Right renal pelvis (tissue), 4 donors: ENCODE measurements around the gene SIRT7. TPM values are rescaled to one million over a fixed set of nuclear protein-coding genes. Genes with fewer than 3 reads are reported as not detected.

ENCODE experiments used
- DNase-seq, 4 donors: peaks; one replicate each; pipeline ENCODE4 v3.0.0-alpha.2; 2013; ENCODE audit warnings: low read depth in 4 of 4, low spot score in 3 of 4, missing footprints in 1 of 4
- polyA plus RNA-seq, 4 donors: library from polyadenylated mRNA; unstranded; fragments of 120-200 nt; gene quantifications; one replicate each; pipeline ENCODE4 v1.2.1, GENCODE V29; 2013; ENCODE audit not compliant: insufficient read length in 4 of 4

The SIRT7 gene
- polyA plus RNA-seq, 4 donors = 11.4 to 15.0 (median 13.1) TPM

DNA sequence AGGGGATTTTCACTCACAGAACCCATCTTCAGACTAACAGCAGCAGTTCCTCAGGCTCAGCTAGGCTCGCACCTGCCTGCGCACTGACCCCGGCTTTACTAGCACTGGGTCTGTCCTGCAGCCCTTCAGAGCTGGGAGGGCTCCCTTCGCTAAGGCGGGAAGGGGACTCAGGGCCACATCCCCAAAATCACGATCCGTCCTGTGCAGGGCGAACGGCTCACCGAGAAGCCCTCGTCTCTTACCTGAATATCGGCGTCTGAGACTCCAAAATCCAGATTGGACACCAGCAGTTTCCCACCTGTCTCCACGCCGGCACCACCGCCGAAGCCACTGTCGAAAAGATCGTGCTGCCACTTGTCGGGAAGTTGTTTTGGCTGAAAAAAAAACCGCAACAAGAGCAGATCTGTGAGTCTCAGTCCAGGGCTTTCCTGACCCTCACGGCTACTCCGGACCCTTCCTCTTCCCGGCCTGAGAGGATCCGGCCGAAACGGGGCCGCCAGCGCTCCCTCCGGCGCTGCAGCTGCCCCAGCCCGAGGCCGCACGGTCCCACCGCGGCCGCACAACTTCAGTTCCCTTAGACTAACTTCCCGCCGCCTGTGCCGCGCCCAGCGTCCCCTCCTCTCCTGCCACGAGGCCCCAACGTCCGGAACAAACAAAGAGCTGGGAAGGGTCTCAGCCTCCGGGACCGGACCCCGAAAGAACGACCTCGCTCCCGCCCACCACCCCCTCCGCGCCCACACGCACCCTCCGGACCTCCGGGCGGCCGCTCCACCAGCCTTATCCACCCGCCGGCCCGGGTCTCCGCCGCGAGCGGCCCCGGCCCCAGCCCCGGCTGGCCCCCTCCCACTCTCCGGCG, 27.3 kb downstream of the SIRT7 start:
- DNase-seq = no peak

DNA sequence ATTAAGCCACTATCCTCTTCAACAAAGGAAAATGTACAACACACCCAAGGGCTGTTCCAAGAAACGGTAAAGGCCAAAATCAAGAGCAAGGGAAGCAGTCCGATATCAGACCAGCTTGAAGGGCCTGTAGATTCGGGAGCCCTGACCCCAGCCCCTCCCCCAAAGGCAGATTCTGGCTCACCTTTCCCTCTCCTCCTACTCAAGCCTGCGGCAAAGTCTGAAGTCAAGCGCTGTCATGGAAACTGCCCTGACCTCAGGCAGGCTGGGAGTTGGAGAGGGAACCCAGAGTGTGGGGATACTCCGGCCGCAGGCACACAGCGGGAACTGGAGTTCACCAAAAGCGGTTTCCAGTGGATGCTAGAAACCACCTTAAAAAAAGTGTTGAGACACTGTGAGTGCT, 28.4 kb downstream of the SIRT7 start:
- no peak for DNase-seq

DNA sequence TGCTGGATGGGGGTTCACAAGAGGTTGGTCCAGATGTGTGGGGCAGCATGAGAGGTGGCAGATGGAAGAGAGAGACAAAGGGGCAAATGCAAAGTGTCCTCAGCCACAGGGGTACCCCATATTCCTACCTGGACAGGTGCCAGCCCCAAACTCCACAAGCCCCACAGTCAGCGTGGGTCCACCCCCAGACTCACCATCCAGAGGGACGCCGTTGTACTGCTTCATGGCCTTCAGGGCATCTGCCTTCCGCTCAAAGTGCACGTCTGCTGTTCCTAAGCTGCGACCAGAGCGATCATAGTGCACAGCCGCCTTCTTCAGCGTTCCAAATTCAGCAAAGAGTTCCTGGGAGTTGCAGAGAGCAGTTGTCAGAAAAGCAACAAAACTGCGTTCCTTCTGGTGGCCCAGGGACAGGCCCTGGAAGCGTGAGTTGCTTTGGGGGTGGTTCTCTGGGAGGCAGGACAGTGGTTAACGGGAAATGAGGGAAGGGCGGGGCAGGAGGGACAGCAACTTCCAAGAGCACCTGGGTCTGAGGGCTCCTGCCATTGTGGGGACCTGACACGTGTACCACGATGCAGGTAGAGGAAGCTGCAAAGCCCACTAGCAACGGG, 28.9 kb downstream of the SIRT7 start:
- DNase-seq = no peak

DNA sequence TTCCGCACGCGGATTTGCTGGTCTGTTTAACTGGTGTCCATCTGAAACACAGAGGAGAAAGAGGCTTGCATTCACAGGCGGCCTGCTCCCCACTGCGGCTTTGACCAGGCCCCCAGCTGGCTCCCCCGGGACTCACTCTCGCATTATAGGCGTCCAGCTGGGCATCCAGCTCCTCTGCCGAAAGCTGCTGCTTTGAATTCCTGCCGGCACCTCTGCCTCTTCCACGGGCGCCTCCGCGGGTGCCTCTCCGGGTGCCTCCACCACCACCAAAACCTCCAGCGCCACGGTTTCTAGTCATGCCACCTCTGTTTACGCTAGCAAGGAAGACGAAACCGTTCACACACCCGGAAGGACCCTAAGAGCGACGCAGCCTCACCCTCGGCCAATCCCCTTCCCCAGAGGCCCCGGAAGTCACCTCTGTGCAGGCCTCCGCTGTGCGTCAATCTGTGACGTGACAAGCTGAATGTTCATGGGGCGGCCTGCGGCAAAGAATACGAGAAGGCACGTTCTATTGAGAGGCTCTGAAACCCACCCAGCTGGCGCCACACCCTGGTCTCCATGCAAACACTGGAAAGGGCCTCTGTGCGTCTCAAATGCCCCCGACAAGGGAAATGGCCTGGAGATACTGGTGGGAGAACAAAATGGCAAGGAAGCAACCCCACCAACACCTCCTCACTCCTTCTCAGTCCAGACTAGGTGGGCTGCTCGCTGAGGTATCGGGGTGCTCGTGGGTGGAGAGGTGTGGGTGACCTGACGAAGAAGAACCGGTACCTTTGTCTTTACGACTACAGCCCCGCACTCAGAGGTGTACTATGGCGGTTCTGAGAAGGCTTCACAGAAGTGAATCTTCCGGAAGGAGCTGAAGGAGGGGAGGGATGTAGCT, 29.6 kb downstream of the SIRT7 start:
- DNase-seq = no peak

DNA sequence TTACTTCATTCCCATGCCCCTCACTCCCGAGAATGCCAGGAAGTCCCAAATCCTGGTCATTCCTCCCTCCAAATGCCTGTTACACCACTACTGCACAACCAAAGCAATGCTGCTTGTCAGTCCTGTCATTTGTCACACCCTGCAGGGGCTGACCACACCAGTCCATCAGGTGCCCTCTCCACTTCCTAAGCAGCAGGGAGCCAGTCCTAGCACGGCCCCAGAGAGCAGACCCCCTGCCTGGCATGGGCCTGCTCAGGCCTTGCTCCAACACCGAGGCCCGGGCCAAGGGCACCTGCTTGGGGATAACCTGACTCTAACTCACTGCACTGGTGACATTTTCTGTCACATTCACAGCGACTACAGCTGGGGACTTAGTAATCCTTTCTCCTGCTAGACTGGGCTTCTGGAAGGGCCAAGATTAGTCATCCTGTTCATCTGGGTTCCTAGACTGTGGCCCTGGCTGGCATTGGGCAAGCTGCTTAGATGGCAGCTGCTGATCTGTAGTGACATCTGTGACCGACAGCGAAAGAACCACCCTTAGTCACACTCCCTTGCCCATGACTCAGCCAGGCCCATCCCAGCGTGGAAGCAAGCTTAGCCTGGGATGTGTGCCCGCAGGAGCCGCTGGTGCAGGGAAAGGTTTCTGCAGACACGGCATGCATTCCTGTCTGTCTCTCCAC, 32.0 kb downstream of the SIRT7 start:
- no peak for DNase-seq

DNA sequence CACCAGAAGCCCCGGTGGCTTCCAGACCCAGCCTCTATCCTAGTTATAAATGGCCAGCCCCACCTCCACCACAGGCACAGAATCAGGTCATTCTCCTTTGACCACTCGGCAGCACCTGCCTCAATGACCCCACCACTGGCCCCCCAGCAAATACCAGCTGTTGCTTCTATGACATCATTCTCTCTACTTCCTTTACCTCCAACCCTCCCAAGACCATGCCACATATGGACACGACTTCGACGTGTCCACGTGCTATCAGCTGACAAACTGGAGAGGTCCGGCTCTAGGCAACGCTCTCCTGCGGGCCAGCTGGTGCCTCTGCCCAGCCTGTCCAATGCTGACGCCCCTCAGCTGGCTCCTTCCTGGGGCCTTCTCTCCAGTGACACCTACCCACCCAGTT, 32.5 kb downstream of the SIRT7 start:
- no peak for DNase-seq

DNA sequence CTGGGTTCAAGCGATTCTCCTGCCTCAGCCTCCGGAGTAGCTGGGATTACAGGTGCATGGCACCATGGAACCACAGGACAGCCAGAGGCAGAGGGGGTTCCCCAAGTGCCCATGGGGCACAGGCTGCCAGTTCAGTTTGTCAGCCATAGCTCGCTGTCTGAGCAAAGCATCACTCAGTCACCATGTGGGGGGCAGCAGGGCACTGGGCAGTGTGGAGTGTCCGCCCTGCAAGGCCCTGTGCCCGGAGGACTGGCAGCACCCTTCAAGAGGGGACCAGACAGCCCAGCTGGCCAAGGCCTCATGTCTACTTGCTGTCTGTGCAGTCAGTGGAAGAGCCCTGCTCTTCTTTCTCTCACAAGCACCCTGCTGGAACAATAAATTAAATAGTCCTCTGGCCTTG, 33.0 kb downstream of the SIRT7 start:
- DNase-seq = no peak

DNA sequence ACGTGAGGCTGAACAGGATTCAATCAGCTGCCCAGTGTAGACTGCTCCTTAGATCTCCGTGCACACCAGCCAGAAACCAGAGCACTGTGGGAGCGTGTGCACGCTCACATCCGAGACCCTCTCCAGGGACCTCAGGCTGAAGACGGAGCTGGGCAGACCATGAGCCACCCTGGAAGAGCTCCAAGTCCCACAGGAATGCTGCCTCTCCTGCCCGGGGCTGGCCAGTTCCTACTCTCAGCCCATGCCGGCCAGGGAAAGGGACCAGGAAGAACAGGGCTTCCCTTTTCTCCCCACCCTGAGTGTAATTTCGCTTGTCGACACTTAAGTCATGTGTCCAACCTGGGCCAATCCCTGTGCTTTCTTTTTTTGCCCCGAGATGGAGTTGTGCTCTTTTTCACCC, 33.5 kb downstream of the SIRT7 start:
- no peak for DNase-seq

DNA sequence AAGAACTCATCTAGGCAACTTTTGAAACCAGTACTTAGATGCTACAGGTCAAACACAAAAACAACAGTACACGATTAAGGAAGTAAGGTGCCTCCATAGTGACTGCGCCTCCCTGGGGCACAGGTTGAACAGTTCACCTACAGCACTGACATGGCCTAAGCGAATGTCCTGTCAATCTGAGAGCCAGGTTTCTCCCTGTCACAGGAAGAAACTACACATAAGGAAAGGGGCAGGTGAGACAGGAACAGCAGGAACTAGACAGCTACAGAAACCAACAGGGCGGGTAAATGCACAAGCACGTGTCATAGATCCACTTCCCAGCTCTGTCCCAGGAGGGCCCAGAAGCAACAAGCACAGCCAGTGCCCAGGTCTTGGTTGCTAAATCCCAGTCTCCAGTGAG, 38.9 kb downstream of the SIRT7 start:
- no peak for DNase-seq

DNA sequence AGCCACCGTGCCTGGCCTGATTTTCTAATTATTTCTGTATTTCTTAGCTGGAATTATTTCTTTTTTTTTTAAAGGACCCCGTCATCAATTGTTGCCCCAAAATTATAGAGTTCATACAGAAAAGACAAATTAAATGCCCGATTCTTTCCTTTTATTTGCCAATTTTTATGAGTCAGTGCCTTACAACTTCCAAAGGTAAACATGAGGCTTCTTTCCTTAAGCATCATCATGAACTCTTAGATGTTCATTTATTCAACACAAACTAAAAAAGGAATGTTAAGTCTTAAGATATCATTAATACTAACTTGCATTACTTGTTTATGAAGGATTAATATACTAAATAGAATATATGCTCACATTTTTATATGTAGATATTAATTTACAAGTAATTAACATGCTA, 39.7 kb downstream of the SIRT7 start:
- DNase-seq = no peak

DNA sequence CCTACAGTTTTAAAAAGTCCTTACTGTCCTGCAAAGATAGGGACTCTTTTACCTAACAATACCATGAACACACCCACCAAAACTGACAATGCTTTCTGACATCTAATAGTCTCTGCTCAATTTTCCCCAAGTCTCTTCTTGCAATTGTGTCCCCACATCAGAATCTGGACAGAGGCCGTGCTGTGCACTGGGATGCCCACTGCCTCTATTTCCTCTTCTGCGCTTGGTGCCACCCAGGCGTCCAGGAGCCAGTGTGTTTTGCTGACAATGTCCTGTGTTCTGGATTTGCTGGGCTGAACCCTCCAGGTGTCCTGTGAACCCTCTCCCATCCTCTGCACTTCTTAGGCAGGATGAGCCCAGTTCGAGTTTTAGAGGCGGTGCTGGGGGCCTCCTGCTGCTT, 40.4 kb downstream of the SIRT7 start:
- DNase-seq = no peak

DNA sequence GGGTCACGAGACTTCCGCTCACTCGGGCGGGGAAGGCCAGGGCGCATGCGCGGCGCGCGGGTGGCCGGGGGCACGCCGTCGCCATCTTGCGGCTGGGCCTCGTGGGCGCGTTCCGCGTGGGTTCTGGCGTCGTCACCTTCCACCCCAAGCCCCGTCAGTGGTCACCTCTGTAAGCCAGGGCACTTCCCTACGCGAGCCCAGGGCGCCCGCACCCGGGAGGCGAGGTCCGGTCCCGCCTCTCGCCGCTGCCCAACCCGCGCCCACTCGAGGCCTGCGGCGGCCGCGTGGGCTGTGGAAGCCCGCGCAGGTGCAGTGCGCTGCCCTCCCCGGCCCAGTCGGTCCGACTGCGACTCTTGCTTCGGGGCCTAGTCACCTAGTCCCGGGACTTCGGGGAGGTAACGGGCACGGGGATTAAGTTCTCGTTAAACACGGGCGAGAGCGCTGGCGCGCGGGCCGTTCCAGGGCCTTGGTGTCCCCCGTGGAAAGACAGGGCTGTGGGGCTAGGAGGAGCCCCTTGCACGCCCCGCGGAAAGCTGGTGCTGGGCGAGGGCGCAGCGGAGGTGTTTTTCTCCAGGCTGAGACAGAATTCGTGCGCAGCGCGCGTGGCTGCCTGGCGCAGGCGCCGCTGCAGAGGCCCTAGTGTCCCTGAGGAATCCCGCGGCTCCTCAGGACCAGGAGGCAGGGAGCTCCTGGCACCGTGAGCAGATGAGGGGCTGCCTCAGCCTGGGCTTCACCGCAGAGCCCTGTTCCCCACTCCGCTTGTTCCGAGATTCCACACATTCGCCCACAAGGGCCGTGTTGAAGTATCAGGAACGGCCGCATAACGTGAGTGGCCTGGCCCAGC, 46.4 kb downstream of the SIRT7 start:
- DNase-seq = peak in 3 of 4 donors; percentile 77 to 81 (median 78)

DNA sequence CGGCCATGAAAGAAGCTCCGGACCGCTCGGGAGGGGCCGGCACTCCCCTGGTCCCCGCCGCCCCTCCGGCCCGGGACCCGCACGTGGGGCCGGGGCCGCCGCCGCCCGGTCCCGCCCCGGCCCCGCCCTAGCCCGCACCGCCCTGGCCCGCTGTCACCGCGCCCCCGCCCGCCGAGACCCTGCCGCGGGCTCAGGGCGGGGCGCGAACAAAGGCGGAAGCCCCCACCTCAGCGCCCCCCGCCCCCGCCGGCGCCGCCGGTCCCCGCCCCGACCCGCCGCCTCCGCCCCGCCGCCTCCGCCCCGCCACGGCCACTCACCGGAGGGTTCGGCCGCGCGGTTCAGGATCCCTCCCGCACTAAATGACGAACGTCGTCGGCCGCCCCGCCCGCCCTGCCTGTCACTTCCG, 47.0 kb downstream of the SIRT7 start, which contains the start of gene ARHGDIA:
TSS of gene ARHGDIA (minus strand) at position 357 of the 406 bp plus-strand sequence. CDS start 1,407 bp downstream, outside the sequence.
- DNase-seq = no peak

DNA sequence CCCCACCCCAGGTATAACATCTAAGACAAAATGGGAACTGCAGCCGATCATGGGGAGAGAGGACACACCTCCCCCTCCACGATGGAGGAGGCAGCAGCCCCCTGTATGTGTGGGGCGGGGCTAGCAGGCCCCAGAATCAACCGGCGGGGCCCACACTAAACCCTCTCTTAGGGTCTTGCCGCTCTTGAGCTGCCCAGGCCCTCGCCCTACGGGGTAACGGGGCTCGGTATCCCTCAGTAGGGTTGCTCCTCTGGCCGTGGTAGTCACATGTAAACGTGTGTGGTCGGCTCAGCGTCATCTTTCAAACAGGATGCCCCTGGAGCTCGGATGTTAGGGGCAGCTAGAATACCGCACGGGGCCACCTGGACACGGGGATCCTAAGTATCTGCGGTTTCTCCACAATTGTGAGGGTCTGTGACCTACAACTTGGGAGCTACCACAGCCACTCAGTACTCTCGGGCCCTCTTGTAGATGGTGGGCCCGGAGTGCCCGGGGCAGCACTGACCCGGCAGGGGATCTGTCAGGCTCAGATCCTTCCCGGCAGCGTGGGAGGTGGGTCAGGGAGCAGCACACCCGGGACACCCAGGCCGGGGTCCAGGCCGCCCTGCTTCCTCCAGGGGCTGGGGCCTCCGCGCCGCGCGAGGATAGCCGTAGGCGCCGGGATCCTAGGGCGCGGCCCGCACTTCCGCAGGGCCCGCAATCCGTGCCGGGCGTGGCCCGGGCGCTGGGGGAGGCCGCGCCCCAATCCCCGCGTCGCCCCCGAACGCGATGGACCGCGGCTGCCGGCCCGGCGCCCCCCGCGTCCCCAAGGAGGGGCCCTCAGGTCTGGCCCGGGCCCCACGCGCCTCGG, 47.6 kb downstream of the SIRT7 start:
- no peak for DNase-seq

DNA sequence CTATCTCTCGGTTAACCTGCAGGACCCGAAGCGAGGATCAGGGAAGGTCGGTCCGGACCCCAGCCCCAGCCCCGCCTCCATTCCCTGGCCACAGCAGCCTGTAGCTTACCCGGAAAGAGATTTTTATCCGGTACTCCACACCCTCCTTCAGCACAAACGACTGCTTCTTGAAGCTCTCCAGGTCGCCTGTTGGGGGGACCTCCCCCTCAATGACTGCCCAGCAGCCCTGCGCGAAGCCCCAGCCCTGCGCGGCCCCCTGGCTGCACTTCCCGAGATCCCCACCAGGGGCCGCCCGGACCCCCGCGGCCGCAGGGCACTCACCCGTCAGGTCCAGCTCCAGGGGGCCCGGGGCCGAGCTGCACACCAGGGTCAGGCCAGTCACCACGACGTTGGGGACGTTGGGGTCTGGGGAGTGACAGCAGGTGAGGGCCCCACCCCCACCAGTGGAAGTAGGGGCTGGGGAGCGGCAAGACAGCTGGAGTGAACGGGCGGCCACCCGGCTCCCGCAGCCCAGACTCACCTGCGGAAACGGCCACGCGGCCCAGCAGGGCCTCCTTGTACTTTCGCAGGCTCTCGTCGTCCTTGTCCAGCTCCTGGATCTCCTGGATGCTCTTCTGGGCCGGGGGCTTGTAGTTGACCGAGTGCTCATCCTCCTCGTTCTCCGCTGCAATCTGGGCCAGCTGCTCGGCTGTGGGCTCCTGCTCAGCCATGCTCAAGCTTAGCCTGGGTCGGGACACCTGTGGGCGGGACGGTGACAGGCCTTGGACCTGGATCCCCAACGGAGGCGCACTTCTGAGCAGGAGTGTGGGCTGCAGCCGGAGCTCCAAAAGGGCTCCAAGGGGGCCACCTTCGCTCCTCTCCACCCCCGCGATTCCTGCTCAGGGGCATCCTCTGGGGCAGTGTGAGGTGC, 48.5 kb downstream of the SIRT7 start:
- no peak for DNase-seq

DNA sequence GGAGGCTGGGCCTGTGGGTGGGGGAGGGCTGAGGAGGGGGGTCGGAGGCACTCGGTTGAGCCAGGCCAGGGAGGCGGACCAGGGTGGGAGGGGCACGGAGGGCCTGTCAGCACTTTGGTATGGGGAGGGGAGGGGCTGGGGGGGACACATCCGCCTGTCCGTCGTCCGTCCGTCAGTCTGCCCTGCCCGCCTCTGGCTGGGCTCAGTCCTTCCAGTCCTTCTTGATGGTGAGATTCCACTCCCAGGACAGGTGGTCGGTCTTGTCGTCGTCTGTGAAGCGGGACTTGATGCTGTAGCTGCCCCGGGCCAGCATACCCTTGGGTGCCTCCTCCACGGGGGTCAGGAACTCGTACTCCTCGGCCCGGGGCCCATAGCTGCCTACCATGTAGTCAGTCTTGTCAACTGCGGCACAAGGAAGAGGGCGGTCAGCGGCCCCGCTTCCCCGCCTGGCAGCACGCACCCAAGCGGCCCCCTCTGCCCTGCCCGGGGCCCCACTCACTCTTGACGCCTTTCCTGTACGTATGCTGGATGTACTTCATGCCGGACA, 49.2 kb downstream of the SIRT7 start:
- DNase-seq = no peak

DNA sequence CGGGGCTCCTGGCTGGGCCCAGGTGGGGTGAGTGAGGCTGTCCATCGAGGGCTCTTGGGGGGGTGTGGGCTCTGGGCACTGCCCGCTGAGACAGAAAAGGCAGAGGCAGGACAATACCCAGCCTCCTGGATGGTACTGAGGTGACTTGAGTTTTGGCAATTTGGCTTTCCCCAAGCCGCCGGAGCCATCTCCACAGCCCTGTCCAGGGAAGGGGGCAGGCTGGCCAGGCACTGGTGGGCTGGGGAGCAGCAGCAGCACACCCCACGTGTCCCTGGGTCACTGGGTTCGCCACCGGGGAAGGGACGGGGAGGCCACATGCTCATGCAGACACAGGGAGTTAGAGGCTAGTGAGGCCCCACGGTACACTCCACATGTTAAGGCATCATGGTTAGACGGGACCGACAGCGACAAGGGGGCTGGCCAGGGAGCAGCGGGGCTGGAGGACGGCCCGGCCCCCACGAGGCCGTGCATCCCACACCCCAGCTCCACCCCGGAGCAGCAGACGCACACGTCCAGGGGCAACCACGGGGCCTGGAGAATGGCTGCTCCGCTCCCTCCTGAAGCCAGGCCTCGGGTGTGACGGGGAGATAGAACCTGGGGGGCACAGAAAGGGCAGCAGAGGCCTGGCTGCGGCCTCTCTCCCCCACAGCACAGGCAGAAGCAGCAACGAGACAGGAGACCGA, 49.8 kb downstream of the SIRT7 start:
- no peak for DNase-seq
